HG03575 (cell line): ENCODE results near the gene INPP5F.

Experiments used
- ATAC-seq: cut with Tn5 transposase; IDR thresholded peaks from one replicate; pipeline ENCODE4 v1.9.1; 2021; ENCODE audit not compliant: unreplicated experiment, insufficient number of reproducible peaks, low FRiP score; ENCODE audit errors: extremely low read depth

INPP5F gene, protein sequence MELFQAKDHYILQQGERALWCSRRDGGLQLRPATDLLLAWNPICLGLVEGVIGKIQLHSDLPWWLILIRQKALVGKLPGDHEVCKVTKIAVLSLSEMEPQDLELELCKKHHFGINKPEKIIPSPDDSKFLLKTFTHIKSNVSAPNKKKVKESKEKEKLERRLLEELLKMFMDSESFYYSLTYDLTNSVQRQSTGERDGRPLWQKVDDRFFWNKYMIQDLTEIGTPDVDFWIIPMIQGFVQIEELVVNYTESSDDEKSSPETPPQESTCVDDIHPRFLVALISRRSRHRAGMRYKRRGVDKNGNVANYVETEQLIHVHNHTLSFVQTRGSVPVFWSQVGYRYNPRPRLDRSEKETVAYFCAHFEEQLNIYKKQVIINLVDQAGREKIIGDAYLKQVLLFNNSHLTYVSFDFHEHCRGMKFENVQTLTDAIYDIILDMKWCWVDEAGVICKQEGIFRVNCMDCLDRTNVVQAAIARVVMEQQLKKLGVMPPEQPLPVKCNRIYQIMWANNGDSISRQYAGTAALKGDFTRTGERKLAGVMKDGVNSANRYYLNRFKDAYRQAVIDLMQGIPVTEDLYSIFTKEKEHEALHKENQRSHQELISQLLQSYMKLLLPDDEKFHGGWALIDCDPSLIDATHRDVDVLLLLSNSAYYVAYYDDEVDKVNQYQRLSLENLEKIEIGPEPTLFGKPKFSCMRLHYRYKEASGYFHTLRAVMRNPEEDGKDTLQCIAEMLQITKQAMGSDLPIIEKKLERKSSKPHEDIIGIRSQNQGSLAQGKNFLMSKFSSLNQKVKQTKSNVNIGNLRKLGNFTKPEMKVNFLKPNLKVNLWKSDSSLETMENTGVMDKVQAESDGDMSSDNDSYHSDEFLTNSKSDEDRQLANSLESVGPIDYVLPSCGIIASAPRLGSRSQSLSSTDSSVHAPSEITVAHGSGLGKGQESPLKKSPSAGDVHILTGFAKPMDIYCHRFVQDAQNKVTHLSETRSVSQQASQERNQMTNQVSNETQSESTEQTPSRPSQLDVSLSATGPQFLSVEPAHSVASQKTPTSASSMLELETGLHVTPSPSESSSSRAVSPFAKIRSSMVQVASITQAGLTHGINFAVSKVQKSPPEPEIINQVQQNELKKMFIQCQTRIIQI

DNA sequence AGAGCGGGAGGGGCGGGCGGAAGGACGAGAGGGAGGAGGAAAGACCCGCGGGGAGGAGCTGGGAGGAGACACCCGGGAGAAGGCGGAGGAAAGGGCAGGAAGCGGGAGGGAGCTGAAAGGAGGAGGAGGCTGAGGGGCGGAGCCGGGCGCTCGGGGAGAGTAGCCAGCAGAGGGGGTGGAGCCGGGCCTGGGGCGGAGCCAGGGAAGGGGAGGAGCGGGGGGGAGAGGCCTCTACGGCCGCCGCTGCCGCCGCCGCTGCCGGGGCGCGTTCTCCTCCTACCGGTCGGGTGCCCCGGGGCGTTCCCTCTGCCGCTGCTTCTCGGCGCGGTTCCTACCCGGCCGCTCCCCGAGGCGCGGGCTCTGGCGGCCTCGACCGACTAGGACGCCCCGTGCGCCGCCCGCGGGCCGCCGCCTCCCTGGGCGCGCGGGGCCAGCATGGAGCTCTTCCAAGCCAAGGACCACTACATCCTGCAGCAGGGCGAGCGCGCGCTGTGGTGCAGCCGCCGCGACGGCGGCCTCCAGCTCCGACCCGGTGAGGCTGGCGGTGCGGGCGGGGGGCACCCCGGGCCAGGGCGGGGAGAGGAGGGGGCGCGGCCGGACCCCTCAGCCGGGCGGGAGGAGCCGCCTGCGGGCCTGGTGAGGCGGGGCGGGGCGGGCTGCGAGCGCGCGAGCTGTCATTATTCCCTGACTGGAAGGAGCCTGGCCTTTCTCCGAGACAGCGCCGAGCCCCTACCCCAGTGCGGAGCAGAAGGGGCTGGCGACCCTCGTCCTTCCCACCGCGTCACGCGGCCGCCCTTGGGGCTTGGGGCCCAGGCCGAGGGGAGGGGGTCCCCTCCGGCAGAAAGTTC, at the start of gene INPP5F:
Gene INPP5F (plus strand): TSS at position 223 of the 848 bp plus-strand sequence. CDS start 213 bp downstream, at position 436.
- peak; percentile 70 for ATAC-seq

DNA sequence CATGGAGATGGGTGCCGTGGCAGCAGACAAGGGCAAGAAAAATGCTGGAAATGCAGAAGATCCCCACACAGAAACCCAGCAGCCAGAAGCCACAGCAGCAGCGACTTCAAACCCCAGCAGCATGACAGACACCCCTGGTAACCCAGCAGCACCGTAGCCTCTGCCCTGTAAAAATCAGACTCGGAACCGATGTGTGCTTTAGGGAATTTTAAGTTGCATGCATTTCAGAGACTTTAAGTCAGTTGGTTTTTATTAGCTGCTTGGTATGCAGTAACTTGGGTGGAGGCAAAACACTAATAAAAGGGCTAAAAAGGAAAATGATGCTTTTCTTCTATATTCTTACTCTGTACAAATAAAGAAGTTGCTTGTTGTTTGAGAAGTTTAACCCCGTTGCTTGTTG, 48.7 kb upstream of the INPP5F start:
- no peak for ATAC-seq

DNA sequence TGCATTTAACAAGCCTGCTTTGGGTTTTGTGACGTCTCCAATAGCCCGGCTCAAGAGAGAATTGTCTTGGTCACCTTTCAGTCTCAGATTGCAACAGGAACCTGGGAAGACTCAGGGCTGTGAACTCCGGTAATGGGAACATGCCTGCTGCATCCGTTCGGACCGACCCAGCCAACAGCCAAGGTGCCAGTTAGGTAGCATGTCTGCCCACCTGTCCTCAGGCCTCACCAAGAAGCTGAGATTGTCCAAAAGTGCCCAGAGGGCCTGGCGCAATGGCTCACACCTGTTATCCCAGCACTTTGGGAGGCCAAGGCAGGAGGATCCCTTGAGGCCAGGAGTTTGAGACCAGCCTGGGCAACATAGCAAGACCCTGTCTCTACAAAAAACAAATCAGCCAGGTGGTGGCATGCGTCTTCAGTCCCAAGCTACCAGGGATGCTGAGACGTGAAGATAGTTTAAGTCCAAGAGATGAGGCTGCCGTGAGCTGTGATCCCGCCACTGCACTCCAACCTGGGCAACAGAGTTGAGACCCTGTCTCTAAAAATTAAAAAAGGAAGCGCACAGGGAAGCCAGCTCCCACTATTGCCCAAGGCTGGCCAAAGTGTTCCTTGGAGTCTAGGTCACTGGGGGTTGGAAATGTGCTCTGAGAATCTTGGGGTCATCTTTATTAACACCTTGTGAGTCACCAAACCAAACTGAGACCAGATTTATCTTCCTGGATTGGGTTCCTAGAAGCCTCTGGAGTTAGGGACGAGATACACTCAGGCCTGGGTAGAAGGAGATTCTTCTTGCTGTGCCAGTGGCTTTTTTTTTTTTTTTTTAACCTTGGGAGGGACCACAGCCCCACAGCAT, 47.7 kb upstream of the INPP5F start:
- ATAC-seq: no peak

DNA sequence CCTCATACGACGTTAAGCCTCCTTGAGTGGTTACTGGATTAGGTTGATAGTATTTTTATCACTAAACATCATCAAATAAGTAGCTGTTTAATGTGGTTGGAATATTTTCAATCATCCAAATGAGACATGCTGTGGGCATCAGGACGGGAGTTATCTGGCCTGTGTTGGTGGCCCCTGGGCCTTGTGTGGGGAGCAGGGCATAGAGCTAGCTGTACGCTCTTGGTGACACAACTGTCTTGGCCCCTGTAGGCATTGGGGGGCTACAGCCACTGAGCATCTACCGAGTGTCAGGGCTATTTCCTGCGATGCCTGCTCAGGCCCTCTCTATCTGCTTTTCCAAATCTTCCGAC, 46.4 kb upstream of the INPP5F start:
- ATAC-seq: no peak

DNA sequence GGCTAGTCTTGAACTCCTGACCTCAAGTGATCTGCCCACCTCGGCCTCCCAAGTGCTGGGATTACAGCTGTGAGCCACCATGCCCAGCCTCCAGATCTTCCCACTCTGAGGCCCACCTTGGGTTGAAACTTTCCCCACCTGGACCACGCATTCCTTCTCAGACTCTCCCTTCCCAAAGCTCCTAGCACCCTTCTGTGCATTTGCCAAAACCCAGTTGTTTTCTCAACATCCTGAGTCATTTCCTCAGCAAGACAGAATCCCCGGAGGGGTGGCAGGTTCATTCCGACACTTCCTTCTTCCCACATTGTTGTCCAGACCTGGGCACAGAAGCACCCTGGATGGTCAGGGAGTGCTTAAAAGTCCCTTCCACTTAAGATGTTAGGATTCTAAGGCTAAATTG, 45.8 kb upstream of the INPP5F start:
- ATAC-seq: no peak

DNA sequence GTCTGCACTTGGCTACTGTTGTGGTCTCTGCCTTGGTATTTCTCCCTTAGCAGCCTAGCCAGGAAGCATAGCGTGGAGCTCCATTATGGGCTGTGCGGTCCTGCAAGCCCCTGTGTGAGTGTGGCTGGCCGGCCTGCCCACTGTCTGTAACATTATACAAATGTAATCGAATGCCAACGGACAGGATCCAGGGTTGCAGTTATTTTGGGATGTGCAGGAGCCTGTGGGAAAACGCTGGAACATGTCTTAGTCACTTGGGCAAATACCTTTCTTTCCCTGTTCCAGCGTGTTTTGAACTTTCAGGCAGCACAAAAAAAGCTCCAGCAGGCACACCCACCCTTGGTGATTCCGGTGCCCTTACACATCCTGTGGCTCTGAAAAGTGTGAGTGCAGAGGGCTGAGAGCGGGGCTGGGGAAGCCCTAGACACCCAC, 45.2 kb upstream of the INPP5F start:
- ATAC-seq: no peak

DNA sequence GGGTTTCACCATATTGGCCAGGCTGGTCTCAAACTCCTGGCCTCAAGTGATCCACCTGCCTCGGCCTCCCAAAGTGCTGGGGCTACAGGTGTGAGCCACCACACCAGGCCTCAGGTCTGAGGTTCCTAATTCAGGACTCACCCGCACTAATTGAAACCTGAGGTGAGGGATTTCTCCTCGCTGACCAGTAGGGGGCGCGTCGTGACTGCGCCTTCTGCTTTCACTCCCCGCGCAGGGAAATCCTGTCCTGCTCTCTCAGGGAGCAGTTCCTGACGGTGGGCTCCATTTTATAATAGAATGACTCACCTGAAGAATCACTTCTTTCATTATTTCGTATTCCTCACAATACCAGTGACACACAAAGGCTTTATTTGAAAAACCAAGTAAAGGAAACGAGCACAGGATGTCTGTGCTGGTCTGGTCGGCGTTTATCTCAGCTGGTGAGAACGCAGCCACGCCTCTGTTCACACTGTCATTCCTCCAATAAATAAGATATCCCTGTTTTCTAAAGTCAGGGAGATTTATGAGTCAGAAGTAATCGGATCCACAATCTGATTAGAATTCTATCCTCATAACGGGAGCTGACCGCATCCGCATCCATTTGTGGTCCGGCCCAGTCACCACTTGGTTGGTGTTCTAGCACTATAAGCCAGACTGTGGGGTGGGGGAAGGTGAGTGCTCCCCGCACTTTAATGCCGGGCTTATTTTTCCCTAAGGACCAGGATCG, 39.2 kb upstream of the INPP5F start:
- ATAC-seq: no peak

DNA sequence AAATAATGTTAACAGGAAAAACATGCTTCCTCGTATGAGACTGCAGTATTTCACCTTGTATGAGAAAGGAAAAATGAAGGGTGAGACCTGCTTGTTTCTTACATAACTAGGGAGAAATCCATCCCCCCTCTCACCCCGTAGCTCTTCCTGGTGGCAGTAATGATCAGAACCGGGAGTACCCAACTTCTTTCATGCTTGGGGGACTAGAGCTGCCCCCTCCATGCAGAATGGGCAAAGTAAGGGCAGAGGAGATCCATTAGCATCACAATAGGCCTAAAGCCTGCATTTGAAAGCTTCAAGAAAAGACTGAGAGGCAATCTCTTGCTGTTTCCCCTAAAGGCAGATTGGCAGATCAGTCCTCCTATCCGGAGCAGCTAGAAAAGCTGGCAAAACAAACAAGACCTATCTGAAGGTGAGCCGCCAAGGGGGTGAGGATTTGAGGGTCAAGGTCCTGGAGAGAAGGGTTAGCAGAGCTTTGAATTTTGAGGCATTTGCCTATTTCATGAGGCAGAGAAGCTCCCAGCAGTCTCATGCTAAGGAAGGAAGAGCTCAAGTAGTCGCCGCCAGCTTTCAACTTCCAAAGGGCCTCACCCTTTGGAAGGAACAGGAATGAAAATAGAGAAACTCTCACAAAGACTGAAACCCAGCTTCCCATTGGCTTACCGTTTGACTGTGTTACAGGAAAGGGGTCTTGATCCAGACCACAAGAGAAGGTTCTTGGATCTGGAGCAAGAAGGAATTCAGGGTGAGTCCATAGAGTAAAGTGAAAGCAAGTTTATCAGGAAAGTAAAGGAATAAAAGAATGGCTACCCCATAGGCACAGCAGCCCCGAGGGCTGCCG, 38.4 kb upstream of the INPP5F start:
- ATAC-seq: no peak

DNA sequence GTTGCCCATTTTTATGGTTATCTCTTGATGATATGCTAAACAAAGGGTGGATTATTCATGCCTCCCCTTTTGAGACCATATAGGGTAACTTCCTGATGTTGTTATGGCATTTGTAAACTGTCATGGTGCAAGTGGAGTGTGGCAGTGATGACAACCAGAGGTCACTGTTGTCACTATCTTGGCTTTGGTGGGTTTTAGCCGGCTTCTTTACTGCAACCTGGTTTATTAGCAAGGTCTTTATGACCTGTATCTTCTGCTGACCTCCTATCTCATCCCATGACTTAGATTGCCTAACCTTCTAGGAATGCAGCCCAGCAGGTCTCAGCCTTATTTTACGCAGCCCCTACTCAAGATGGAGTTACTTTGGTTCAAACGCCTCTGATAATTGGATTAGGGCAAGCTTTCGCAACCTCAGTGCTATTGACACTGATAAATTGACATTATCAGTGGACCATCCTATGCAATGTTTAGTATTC, 37.8 kb upstream of the INPP5F start:
- ATAC-seq: no peak

DNA sequence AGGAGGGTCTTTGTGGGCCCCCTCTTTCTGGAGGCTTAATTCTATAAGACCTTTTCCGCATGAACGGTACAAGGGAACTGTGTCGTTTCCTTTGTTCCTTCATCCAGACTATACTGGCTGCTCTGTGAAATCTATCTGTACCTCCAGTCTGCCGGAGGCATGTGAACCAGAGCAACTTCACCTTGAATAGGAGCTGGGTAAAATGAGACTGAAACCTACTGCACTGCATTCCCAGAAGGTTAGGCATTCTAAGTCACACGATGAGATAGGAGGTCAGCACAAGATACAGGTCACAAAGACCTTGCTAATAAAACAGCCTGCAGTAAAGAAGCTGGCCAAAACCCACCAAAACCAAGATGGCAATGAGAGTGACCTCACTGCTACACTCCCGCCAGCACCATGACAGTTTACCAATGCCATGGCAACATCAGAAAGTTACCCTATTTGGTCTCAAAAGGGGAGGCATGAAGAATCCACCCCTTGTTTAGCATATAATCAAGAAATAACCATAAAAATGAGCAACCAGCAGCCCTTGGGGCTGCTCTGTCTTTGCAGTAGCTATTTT, 36.8 kb upstream of the INPP5F start:
- ATAC-seq: no peak

DNA sequence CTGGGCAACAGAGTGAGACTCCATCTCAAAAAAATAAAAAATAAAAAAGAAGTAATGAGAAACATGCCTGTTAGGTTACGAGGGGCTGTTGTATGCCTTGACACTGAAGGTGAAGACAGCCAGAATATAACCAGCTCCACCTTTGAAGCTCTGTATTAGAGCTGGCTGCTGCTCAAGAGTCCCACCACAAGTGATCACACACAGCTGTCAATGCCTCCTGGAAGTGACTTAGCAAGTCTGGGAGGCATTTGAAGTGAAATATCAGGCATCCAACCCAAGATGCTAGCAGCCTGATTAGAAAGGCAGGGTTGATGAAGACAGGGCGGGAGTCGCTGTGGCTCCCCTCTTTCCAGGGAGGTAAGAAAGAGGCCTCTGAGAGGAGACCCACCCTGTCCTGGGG, 34.1 kb upstream of the INPP5F start:
- no peak for ATAC-seq

DNA sequence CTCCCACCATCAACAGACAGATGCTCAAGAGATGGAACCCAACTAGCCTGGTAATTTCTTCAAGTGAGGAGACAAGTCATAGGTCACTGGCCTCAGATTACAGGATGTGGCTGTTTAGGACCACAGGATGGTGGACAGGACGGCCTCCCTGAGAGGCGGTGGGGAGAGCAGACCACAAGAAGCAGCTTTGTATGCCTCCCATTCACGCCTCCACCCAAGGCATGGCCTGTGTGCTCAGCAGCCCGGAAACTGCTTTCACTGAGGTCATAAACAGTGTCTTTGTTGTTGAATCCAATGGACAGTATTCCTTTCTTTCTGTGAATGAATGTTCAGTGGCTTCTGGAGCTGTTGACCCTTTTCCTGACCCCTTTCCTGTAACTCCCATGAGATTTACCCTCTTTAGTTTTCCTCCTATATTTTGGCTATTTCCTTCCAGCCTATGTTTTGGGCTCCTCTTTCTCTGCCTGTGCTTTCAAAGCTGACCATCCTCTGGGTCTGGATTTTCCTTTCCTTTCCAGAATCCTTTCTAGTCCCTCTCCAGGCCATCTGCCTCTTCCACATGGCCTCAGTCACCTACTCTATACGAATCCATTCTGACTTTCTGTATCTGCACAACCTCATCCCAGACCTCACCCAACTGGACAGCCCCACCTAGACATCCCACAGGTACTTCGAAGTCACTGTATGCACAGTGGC, 32.4 kb upstream of the INPP5F start:
- ATAC-seq: no peak

DNA sequence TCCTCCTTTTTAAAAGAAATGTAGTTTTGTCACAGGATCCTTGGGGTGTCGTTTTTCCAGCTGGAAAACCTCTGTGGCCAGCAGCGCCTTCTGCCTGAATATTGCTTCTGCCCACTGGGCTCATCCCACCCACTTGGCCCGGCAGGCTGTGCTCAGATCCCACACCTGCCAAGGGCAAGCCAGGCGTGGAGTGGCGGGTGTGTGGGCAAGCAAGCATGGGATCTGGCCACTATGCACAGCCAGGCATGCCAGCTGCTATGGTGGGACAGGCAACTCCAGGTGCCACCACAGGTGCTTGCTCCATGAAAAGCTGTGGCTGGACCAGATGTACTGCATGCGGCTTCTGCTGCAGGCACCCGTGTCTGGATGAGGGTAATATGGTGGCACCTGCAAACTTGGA, 31.2 kb upstream of the INPP5F start:
- ATAC-seq: no peak

DNA sequence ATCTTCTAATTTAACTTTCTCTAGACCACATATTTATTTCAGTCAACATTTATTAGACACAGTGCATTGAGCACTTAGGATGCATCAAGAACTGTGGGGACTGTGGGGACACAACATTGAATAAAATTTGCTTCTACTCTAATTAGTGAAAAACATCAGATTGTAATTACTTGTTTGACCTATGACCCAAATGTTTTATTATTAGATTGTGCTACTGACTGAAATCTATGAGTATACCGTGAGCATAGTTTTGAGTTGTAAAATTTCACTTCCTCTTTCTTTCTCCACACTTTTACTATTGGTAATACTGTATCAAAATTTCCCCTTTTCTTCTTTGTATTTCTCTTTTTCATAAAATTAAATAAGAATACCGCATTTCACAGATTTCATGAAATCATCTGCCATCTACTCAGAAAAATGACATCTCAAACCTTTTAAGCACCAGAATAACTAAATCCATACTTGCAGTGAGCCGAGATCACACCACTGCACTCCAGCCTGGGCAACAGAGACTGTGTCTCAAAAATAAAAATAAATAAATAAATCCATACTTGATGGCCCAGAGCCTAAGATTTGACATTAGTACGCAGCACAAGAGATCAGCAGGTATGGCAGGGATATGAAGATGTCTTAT, 25.4 kb upstream of the INPP5F start:
- ATAC-seq: no peak

DNA sequence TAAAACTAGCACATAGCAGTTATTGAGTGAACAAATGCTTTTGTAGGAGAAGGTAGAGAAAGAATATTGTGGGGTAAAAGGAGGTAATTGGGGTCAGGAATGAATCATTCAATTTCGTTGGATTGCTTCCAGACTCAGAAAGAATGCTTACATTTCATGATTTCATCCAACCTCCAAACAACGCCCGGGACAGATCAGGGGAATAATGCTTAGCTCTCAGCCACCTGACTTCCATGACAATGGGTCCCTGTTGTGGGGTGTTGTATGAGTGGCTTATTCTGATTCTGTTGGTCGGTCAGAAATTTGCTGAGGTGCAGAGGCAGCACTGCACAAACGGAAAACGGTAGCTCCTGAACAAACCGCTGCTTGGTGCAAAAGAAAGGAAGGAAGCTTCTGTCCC, 24.0 kb upstream of the INPP5F start:
- ATAC-seq: no peak
